Measurements from ENCODE around the gene MAP2K7.

The MAP2K7 gene

DNA sequence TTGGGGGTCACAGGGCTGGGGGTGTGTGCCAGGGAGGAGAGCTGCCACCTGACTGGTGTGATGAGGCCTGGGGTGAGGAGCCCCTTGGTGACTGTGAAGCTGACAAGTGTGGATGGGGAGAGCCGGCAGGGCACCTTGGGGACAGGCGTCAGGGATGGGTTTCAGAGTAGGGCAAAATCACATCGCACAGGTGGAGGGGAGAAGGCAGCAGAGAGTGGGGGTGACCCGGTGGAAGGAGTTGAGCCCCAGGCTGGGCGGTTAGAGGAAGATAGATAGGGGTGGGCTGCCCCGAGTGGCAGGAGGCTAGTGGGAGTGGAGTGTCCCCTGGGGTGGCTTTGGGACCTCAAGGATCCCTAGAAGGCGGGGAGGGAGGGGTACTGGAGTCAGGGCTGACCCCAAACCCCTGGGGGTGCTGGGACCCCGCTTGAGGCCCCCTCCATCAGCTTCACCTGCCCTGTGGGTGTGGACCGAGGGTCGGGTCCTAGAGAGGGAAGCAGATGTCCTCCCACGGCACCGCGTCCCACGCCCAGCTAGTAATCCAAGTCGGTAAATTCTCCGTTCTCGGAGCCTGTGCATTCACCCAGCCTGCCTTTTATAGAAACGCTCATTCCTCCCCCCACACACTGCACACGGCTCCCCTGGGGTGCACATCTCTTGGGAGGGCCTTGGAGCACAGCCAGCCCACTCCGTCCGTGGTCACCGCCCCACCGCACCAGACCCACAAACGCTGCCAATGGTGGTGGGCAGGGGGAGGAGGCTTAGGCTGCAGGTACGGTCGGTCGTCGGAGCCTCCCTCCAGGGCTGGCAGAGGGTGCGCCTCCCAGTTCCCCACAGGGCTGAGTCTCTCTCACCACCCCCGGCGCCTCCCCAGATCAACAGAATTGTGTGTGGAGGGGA lies 19.9 kb downstream of the MAP2K7 start:
- Histone ChIP-seq H3K27me3 (ENCODE audit: control insufficient read depth, insufficient read depth, low read length) (peaks cover 6% of the 10 kb centered on the region), H3K9ac (ENCODE audit: low read length) (no peak overlapping the region), H3K9me3 (ENCODE audit: control insufficient read depth, insufficient read depth, low read depth, low read length) (no peaks in the 10 kb centered on the region), H3K36me3 (ENCODE audit: control insufficient read depth, insufficient read depth, low read length) (peaks cover 5% of the 10 kb centered on the region), H3K4me1 (ENCODE audit: control insufficient read depth, insufficient read depth, low read length) (peaks cover 13% of the 10 kb centered on the region; the same call in 1 of the 2 replicates), H3K4me3 (ENCODE audit: low read depth, low read length) (no peak overlapping the region), H3K27ac (ENCODE audit: low read depth, low read length) (no peak overlapping the region)

DNA sequence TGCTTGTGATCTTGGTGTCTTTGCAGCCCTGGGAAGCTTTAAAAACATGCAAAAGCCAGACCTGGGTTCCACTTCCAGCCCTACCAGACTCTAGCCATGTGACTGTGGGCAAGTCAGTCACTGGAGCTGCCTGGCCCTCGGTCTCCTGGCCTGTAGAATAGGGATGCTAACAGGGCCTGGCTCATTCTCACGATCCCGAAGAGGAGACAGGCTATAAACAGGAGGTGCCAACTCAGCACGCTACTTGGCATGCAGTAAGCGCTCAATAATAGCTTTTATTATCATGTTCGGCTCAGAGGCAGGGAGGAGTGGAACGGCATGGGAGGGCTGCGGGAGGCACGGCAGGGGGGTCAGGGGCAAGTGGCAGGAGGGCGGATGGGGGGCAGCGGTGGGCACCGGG lies 20.6 kb downstream of the MAP2K7 start:
- Histone ChIP-seq H3K27me3 (ENCODE audit: control insufficient read depth, insufficient read depth, low read length) (no peaks in the 10 kb centered on the region), H3K4me3 (ENCODE audit: low read depth, low read length) (no peak overlapping the region), H3K27ac (ENCODE audit: low read depth, low read length) (no peak overlapping the region), H3K4me1 (ENCODE audit: control insufficient read depth, insufficient read depth, low read length) (peaks cover 16% of the 10 kb centered on the region; the same call in 1 of the 2 replicates), H3K36me3 (ENCODE audit: control insufficient read depth, insufficient read depth, low read length) (peaks cover 7% of the 10 kb centered on the region), H3K9ac (ENCODE audit: low read length) (no peak overlapping the region), H3K9me3 (ENCODE audit: control insufficient read depth, insufficient read depth, low read depth, low read length) (no peaks in the 10 kb centered on the region)

DNA sequence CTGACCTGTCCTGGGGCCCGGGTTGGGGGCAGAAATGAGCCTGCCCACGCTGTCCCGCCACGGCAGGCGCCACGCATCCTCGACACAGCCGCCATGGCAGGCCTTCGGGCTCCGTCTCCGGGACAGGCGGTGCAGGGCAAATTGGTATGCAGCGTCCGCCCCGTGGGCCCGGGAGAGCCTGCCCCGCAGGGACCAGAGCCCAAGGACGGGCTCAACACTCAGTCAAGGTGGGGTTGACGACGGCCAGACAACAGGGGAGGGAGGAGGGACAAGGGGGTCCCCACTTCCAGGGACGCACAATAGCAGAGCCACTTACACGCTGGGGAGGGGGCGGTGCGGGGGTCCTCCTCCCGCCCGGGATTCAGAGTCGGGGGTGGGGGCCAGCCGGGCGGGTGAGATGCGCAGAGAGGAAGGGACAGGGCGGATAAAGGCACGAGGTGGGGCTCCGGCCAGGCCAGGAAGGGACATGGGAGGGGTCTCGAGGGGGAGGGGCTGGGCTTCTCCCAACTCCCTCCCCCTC lies 21.0 kb downstream of the MAP2K7 start:
- H3K9me3 ChIP-seq (ENCODE audit: control insufficient read depth, insufficient read depth, low read depth, low read length) = no peaks in the 10 kb centered on the region
- peak overlapping the region; percentile 28; the same call in 1 of the 2 replicates for H3K4me3 ChIP-seq (ENCODE audit: low read depth, low read length)
- H3K9ac ChIP-seq (ENCODE audit: low read length) = no peak overlapping the region
- H3K27me3 ChIP-seq (ENCODE audit: control insufficient read depth, insufficient read depth, low read length) = no peaks in the 10 kb centered on the region
- H3K36me3 ChIP-seq (ENCODE audit: control insufficient read depth, insufficient read depth, low read length) = peaks cover 7% of the 10 kb centered on the region
- H3K4me1 ChIP-seq (ENCODE audit: control insufficient read depth, insufficient read depth, low read length) = peaks cover 14% of the 10 kb centered on the region; the same call in 1 of the 2 replicates
- no peak overlapping the region for H3K27ac ChIP-seq (ENCODE audit: low read depth, low read length)

DNA sequence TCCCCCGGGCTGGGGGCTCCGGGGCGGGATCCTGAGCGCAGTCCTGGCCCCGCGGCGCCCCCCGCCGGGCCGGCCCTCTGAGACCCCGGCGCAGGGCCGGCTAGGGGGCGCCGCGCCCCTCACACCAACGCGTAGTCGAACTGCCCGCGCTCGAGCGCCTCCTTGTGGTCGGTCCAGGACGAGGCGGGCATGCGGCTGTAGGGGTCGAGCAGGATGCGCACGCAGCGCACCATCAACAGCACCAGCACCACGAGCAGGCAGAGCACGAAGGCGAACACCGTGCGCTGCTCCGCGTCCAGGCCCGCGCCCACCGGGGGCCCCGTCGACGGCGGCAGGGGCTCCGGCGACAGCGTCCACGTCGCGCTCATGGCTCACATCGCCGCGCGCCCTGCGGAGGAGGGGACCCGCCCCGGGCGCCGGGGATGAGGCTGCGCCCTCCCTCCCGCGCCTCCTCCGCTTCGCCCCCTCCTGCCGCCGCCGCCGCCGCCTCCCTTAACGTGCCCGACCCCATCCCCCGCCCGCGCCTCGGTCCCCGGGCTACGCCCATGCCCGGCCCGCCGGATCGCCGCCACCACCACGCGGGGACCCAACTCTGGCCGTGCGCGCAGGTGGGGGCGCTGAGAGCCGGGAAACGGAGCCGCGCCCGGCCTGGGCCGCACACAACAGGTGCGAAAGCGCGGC lies 21.6 kb downstream of the MAP2K7 start:
- Histone ChIP-seq H3K36me3 (ENCODE audit: control insufficient read depth, insufficient read depth, low read length) (peaks cover 11% of the 10 kb centered on the region), H3K9ac (ENCODE audit: low read length) (no peak overlapping the region), H3K4me3 (ENCODE audit: low read depth, low read length) (peak overlapping the region; percentile 56), H3K27ac (ENCODE audit: low read depth, low read length) (no peak overlapping the region), H3K27me3 (ENCODE audit: control insufficient read depth, insufficient read depth, low read length) (no peaks in the 10 kb centered on the region), H3K4me1 (ENCODE audit: control insufficient read depth, insufficient read depth, low read length) (peaks cover 11% of the 10 kb centered on the region; the same call in 1 of the 2 replicates), H3K9me3 (ENCODE audit: control insufficient read depth, insufficient read depth, low read depth, low read length) (no peaks in the 10 kb centered on the region)

DNA sequence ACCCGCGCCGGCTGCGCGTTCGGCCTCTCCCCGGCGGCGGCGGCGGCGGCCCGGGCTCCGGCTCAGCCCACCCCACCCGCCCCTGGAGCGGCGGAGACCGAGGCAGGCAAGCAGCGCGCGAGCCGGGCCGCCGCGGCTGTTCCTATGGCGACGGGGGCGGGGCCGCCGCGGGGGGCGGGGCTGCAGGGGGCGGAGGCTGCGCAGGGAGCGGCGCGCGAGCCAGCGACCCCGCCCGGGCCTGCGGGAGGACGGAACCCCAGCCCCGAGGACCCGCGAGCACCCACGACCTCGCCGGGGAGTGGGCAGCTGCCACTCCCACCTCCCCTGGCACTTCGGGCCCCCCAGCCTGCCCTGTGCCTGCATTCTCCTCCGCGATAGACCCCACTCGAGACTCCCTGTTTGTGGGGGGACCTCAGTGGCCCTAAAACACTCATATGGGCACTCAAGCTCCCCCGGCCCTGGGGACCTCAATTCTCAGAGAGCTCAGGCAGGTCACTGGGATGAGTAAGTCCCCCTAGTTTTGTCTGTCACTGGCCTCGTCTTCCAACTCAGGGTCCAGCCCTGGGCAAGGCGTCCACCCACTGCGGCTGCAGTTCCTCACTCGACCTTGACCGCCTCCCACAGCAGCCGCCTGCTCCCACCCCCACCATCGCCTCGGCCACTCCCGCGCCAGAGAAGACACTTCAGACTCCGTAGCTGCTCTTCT lies 22.5 kb downstream of the MAP2K7 start, which contains the start of gene CTXN1:
Gene CTXN1, minus strand, starts transcription at position 115 of the 706 bp plus-strand sequence. CDS start 597 bp downstream, outside the sequence.
- no peak within 1 kb of the TSS for H3K27ac ChIP-seq (ENCODE audit: low read depth, low read length)
- peaks cover 20% of the 10 kb centered on the region for H3K36me3 ChIP-seq (ENCODE audit: control insufficient read depth, insufficient read depth, low read length)
- no peaks in the 10 kb centered on the region for H3K9me3 ChIP-seq (ENCODE audit: control insufficient read depth, insufficient read depth, low read depth, low read length)
- H3K4me1 ChIP-seq (ENCODE audit: control insufficient read depth, insufficient read depth, low read length) = peaks cover 8% of the 10 kb centered on the region; the same call in 1 of the 2 replicates
- H3K9ac ChIP-seq (ENCODE audit: low read length) = peak within 1 kb of the TSS; percentile 34
- no peaks in the 10 kb centered on the region for H3K27me3 ChIP-seq (ENCODE audit: control insufficient read depth, insufficient read depth, low read length)
- H3K4me3 ChIP-seq (ENCODE audit: low read depth, low read length) = peak within 1 kb of the TSS; percentile 56

DNA sequence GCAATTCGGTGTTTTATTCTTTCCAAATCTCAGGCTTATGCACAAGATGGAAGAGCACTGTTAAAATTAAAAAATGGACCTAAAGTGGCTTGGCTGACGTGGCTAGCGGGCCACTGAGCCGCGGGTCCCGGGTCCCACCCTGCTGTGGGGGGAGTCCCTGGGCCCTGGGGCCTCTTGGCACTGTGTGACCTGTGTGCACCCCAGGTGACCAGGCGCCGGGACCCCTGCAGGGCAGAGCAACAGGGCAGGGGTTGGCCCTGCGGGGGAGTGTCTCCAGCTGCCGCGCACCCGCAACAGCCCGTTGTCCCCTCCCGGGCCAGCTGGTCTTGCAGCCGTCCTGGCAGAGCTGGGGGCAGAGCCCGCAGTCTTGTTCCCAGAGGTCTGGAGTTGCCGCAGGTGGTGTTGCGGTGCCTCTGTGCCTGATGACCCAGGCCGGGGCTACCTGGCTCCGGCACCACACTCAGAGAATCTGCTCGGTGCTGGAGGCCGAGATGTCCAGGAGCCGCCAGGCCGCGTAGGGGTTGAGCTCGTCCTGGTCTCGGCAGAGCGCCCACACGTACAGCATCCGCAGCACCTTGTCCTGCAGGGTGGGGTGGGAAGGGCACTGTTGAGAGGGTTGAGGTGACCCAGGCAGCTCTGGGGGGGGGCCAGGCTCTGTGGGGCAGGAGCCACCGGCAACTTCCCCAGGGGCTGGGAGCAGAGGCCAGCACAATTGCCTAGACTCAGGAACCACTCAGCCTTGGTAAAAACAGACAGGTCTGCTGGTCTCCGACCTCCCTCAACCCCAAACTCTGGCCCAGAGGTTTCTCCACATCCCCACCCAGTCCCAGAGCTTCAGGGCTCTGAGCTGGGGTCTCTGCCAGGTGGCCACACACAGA lies 23.3 kb downstream of the MAP2K7 start:
- Histone ChIP-seq H3K9me3 (ENCODE audit: control insufficient read depth, insufficient read depth, low read depth, low read length) (no peaks in the 10 kb centered on the region), H3K4me3 (ENCODE audit: low read depth, low read length) (no peak overlapping the region), H3K27me3 (ENCODE audit: control insufficient read depth, insufficient read depth, low read length) (no peaks in the 10 kb centered on the region), H3K27ac (ENCODE audit: low read depth, low read length) (no peak overlapping the region), H3K36me3 (ENCODE audit: control insufficient read depth, insufficient read depth, low read length) (peaks cover 28% of the 10 kb centered on the region), H3K4me1 (ENCODE audit: control insufficient read depth, insufficient read depth, low read length) (peaks cover 6% of the 10 kb centered on the region; the same call in 1 of the 2 replicates), H3K9ac (ENCODE audit: low read length) (peak overlapping the region; percentile 9)

DNA sequence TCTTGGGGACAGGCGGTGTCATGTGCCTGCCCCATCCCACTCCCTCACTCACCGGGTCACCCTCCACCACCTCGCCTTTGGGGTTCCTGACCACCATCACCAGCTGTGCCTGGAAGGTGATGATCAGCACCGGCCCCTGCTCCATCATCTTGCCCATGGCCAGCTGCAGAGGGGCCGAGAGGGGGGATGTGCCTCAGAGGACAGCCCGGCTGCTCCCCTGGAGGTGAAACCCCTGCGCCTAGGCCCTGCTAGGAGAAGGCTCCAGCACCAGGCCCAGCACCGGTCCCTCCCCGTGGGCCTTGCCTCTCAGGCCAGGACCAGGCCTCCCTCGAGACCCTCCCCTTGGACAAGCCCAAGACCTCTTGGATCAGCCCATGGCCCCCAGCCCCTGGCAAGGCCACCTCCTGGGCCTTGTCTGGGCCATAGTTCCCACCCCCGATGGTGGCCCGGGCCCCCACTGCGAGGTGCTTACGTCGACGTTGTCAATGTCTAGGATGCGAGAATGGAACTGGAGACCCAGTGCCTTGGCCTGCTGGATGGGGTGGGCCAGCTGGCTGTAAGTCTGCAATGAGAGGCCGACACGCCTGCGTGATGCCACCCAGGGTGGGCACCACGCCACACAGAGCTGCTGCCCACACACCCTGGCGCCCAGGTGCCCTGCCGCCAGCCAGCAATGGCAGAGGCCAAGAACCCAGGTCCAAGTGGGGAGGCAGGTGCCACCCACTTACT lies 24.1 kb downstream of the MAP2K7 start:
- peak overlapping the region; percentile 9 for H3K9ac ChIP-seq (ENCODE audit: low read length)
- no peaks in the 10 kb centered on the region for H3K27me3 ChIP-seq (ENCODE audit: control insufficient read depth, insufficient read depth, low read length)
- peaks cover 31% of the 10 kb centered on the region for H3K36me3 ChIP-seq (ENCODE audit: control insufficient read depth, insufficient read depth, low read length)
- no peak overlapping the region for H3K27ac ChIP-seq (ENCODE audit: low read depth, low read length)
- H3K4me3 ChIP-seq (ENCODE audit: low read depth, low read length) = no peak overlapping the region
- no peaks in the 10 kb centered on the region for H3K9me3 ChIP-seq (ENCODE audit: control insufficient read depth, insufficient read depth, low read depth, low read length)
- peaks cover 6% of the 10 kb centered on the region; the same call in 1 of the 2 replicates for H3K4me1 ChIP-seq (ENCODE audit: control insufficient read depth, insufficient read depth, low read length)

DNA sequence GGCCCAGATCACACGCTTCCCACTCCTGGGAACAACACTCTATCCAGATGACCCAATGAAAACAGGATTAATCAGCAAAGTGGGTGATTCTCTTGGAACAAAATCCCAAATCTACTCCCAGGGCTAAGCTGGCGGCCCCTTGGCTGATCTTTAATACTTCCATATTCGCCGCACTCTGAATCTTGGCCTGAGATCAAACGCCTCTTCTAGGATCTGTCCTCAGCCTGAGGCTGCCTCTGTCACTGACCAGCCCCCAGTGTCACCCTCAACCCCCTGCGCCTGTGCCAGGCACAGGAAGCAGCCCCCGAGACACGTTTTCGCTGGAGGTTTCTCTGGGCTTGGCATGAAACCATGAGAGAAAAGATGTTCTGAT lies 24.6 kb downstream of the MAP2K7 start:
- peaks cover 6% of the 10 kb centered on the region; the same call in 1 of the 2 replicates for H3K4me1 ChIP-seq (ENCODE audit: control insufficient read depth, insufficient read depth, low read length)
- no peaks in the 10 kb centered on the region for H3K27me3 ChIP-seq (ENCODE audit: control insufficient read depth, insufficient read depth, low read length)
- H3K4me3 ChIP-seq (ENCODE audit: low read depth, low read length) = no peak overlapping the region
- H3K9ac ChIP-seq (ENCODE audit: low read length) = no peak overlapping the region
- no peak overlapping the region for H3K27ac ChIP-seq (ENCODE audit: low read depth, low read length)
- peaks cover 36% of the 10 kb centered on the region for H3K36me3 ChIP-seq (ENCODE audit: control insufficient read depth, insufficient read depth, low read length)
- no peaks in the 10 kb centered on the region for H3K9me3 ChIP-seq (ENCODE audit: control insufficient read depth, insufficient read depth, low read depth, low read length)

DNA sequence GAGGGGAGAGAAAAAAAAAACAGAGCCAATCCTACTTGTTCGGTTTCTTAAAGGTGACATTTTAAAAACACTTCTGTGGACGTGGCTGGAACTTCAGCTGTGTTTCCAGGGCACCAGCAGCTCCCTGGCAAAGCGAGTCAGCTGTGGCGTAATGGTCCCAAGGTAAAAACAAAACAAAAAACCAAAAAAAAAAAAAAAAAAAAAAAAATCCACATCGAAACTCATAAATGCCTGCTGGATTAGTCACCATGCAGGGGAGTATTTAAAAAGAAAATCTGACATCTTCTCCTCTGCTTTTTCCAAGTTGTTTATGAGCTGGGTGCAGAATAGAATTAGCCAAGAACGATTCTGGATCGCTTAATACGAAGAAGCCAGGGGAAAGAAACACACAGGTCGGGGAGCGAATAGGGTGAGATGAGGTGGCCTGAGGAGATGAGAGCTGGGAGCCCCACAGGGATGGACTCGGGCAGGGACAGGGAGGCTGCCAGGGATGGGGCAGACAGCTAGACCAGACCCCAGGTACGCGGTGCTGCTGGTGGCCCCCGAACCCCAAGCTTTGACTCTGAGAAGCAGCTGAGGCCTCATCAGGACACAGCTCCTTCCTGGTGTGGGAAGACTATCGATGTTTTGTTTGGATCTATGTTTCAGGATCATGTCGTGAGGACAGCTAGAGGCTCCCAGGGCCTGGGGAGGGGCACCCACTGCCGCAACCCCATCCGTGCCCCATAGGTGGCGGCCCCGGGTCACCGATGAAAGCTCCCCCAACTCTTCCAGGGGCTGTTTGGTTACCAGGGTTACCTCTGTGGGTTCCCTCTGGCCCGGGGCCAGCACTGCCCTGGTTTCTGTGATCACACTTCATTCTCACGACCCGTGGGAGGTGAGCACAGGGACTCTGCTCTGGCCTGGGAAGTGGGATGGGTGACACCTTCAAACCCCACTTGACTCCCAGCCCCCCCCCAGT lies 25.3 kb downstream of the MAP2K7 start:
- no peaks in the 10 kb centered on the region for H3K9me3 ChIP-seq (ENCODE audit: control insufficient read depth, insufficient read depth, low read depth, low read length)
- H3K9ac ChIP-seq (ENCODE audit: low read length) = no peak overlapping the region
- no peak overlapping the region for H3K27ac ChIP-seq (ENCODE audit: low read depth, low read length)
- H3K36me3 ChIP-seq (ENCODE audit: control insufficient read depth, insufficient read depth, low read length) = peaks cover 43% of the 10 kb centered on the region
- H3K4me3 ChIP-seq (ENCODE audit: low read depth, low read length) = no peak overlapping the region
- H3K27me3 ChIP-seq (ENCODE audit: control insufficient read depth, insufficient read depth, low read length) = no peaks in the 10 kb centered on the region
- peaks cover 6% of the 10 kb centered on the region; the same call in 1 of the 2 replicates for H3K4me1 ChIP-seq (ENCODE audit: control insufficient read depth, insufficient read depth, low read length)
